ENCODE measurements around the gene LSP1.

DNA sequence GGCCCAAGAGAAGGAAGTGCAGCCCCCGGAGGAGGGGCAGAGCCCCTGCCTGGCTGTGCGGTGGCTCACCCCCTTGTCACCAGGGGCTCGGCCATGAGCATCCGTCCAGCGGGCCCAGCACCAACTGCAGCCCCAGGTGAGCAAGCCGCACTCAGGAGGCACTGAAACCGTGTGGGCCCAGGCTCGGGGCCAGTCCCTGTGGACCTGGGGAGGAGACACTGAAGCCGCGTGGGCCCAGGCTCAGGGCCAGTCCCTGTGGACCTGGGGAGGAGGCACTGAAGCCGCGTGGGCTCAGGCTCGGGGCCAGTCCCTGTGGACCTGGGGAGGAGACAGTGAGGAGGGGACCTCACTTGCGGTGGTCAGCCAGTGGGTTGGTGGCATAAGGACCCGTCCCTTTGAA is 13.9 kb downstream of the LSP1 start:
- TF ChIP-seq, protein P1, sequence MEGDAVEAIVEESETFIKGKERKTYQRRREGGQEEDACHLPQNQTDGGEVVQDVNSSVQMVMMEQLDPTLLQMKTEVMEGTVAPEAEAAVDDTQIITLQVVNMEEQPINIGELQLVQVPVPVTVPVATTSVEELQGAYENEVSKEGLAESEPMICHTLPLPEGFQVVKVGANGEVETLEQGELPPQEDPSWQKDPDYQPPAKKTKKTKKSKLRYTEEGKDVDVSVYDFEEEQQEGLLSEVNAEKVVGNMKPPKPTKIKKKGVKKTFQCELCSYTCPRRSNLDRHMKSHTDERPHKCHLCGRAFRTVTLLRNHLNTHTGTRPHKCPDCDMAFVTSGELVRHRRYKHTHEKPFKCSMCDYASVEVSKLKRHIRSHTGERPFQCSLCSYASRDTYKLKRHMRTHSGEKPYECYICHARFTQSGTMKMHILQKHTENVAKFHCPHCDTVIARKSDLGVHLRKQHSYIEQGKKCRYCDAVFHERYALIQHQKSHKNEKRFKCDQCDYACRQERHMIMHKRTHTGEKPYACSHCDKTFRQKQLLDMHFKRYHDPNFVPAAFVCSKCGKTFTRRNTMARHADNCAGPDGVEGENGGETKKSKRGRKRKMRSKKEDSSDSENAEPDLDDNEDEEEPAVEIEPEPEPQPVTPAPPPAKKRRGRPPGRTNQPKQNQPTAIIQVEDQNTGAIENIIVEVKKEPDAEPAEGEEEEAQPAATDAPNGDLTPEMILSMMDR (conservative IDR thresholded peaks at IDR 0.05 in 1 of 2, IDR thresholded peaks at IDR 0.05 in 1 of 2; ENCODE audit: low read depth in 1 of 2, low read length in 2 of 2), result no peak
- TF ChIP-seq EZH2 (IDR thresholded peaks at IDR 0.05; ENCODE audit: low read length, missing control alignments), result no peak

Data from fibroblast of lung (primary cell).